Choroid plexus epithelial cell (primary cell): ENCODE measurements around the gene FXYD5.

Experiments
- DNase-seq: peaks from one replicate; pipeline ENCODE4 v3.0.0-alpha.2; 2010; ENCODE audit warnings: low read depth
- H3K4me3 ChIP-seq: 2 replicates; pipeline ENCODE4 v1.5.1; 2011; ENCODE audit warnings: low read depth, mild to moderate bottlenecking, control low read depth, low read length, moderate library complexity
- TF ChIP-seq, protein P1 (sequence below): conservative IDR thresholded peaks from 2 replicates; pipeline ENCODE4 v1.5.1; 2011; ENCODE audit warnings: low read depth, mild to moderate bottlenecking, control low read depth, inconsistent platforms, low read length, moderate library complexity

FXYD5 gene

DNA sequence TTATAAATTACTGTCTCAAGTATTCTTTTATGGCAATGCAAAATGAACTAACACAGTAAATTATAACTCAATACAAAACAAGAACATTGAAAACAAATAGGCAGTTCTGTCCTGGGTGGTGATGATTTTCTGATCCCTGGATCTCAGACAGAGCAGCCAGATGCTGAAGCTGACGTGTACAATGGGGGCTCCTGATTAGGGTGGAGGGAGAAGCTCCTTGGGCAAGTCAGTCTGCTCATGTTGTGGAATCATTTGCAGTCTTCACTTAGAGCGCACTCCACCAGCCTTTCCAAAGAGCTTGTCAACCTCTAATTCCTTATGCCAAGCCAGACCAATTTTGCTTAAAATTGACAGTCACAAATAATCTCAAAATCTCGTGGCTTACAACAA, 21.6 kb downstream of the FXYD5 start:
- DNase-seq: no peak
- TF ChIP-seq, protein P1, sequence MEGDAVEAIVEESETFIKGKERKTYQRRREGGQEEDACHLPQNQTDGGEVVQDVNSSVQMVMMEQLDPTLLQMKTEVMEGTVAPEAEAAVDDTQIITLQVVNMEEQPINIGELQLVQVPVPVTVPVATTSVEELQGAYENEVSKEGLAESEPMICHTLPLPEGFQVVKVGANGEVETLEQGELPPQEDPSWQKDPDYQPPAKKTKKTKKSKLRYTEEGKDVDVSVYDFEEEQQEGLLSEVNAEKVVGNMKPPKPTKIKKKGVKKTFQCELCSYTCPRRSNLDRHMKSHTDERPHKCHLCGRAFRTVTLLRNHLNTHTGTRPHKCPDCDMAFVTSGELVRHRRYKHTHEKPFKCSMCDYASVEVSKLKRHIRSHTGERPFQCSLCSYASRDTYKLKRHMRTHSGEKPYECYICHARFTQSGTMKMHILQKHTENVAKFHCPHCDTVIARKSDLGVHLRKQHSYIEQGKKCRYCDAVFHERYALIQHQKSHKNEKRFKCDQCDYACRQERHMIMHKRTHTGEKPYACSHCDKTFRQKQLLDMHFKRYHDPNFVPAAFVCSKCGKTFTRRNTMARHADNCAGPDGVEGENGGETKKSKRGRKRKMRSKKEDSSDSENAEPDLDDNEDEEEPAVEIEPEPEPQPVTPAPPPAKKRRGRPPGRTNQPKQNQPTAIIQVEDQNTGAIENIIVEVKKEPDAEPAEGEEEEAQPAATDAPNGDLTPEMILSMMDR: no peak
- H3K4me3 ChIP-seq: no peak overlapping the region

DNA sequence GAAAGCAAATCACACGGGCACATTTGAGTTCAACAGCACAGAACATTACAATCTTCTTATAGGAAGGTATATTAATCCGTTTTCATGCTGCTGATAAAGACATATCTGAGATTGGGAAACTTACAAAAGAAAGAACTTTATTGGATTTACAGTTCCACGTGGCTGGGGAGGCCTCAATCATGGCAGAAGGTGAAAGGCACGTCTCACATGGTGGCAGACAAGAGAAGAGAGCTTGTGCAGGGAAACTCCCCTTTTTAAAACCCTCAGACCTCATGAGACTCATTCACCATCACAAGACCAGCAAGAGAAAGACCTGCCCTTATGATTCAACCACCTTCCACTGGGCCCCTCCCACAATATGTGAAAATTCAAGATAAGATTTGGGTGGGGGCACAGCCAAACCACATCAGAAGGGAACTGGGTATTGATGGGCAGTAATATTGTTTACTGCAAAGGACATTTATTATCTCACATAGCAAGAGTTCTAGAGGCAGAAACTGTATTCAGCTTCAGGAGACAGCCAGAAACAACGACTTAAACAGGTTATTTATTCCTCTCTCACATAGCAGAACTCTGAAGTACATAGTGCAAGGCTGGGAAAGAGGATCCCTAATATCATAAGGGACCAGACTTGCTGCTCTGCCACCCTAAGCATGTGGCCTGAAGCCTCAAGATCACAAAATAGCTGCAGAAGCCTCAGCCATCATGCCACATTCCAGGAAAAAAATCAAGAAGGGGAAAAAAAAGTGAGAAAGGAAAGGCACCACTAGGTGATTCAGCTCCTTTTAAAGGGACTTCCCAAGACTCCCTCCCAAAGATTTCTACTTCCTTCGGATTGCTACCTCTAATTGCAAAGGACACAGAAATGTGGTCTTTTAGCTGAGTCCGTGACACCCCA, 23.1 kb downstream of the FXYD5 start:
- no peak for DNase-seq
- TF ChIP-seq, protein P1: no peak
- H3K4me3 ChIP-seq: no peak overlapping the region

DNA sequence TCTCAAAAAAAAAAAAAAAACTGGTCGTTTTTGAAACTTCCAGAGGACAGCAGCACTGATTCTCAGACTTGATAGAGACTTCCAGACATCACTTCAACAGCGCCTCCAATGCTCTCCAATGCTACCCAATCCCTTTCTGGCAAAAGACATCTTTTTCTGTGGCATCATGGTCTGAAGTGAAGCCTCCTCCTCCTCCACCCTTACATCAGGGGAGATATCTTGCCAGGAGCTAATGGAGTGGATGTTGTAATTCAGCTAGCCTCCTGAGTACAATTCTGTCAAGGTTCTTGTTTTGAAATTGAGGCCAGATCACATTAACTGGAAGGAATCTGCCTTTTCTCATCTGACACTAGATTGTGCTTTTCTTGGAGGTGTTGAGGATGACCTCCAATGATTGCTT, 24.2 kb downstream of the FXYD5 start:
- TF ChIP-seq, protein P1: no peak
- DNase-seq: peak; percentile 24
- no peak overlapping the region for H3K4me3 ChIP-seq

DNA sequence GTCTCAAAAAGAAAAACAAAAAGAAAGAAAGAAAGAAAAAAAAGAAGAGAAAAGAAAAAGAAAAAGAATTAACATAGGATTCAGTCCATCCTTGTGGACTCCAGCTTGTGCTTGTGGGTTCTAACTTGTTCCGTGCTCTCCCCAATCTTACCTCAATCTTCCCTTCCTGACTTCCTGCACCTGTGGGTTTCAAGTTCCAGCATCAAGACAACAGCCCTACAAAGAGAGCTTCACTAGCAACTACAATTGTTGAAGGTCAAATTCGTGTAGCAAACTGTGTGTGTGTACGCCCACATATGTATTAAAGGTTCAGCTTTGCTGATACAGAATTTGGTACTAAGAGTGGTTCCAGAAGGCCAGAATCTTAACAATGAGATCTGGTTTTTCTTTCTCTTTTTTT, 25.3 kb downstream of the FXYD5 start:
- DNase-seq: no peak
- no peak overlapping the region for H3K4me3 ChIP-seq
- TF ChIP-seq, protein P1: no peak

DNA sequence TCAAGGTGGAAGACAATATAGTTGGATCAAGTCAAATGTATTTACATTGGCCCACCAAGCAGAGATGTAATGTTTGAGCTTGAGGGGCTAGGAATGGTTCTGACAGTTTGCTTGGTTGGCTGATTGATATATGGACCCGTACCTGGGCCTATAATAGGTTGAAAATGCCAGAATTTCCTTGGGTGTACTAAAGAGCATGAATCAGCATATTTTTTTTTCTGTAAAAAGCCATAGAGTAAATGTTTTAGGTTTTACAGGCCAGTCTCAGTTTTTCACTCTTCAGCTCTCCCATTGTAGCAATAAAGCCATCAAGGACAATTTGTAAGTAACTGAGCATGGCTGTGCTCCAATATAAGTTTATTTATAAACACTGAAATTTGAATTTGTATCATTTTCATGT, 26.9 kb downstream of the FXYD5 start:
- TF ChIP-seq, protein P1: no peak
- H3K4me3 ChIP-seq: no peak overlapping the region
- DNase-seq: no peak

DNA sequence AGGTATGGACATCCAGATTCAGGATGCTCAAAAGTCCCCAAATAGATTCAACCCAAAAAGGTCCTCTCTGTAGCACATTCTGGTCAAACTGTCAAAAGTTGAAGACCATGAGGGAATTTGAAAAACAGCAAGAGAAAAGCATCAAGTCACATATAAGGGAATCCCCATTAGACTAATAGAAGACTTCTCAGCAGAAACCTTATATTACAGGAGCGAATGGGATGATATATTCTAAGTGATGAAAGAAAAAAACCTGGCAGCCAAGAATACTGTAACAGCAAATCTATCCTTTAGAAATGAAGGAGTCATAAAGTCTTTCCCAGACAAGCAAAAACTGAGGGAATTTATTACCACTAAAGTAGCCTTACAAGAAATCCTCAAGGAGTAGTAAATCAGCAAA, 29.7 kb downstream of the FXYD5 start:
- TF ChIP-seq, protein P1: no peak

DNA sequence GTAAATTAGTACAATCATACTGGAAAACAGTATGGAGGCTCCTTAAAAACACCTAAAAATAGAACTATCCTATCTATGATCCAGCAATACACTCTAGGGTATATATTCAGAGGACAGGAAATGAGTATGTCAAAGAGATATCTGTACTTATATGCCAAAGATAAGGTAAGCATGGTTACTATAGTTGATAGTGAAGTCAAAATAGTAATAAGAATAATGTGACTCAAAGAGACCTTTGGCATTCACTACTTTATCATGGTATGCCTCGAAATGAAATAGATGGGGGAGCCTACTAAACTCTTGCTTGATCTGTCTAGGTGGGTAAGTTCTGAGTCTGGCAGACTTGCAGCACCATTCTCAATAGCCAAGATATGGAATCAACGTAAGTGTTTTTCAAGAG, 30.3 kb downstream of the FXYD5 start:
- H3K4me3 ChIP-seq: no peak overlapping the region
- TF ChIP-seq, protein P1: no peak
- no peak for DNase-seq

More for the DNA sequence above, 29.7 kb downstream of the FXYD5 start:
- DNase-seq: no peak
- H3K4me3 ChIP-seq: no peak overlapping the region
